ENCODE measurements around the gene B4GAT1. TPM values are rescaled to one million over a fixed set of nuclear protein-coding genes. Genes with fewer than 3 reads are reported as not detected.
"Not testable (repeated sequence)": the region's sequence is repeated elsewhere in the genome, so short reads cannot be mapped to it uniquely, and the experiment has no call there.

Gene B4GAT1
- total RNA-seq, 4 donors from 2014 or later, result 39.7 to 62.0 (median 47.6) TPM

GRCh38 chr11:66386171-66387069 lies 39.0 kb upstream of the B4GAT1 start:
- H3K4me1 ChIP-seq, result peaks cover 0 to 10% (median 0%) of the 10 kb centered on the region in 3 donors
- peak overlapping the region in 1 of 2 donors; percentile 28 for H3K4me3 ChIP-seq
- peaks cover 17% of the 10 kb centered on the region for H3K27me3 ChIP-seq
- H3K36me3 ChIP-seq, result no peaks in the 10 kb centered on the region
- WGBS, 2 donors (ENCODE audit: low coverage in 1 of 2), result 10 to 28% methylated on average over 6 to 10 of the region's 20 CpGs
- H3K27ac ChIP-seq, result peak overlapping the region in 1 of 4 donors; percentile 34
- ATAC-seq, result peak; percentile 89
- no peaks in the 10 kb centered on the region for H3K9me3 ChIP-seq
- TF ChIP-seq, protein P1, sequence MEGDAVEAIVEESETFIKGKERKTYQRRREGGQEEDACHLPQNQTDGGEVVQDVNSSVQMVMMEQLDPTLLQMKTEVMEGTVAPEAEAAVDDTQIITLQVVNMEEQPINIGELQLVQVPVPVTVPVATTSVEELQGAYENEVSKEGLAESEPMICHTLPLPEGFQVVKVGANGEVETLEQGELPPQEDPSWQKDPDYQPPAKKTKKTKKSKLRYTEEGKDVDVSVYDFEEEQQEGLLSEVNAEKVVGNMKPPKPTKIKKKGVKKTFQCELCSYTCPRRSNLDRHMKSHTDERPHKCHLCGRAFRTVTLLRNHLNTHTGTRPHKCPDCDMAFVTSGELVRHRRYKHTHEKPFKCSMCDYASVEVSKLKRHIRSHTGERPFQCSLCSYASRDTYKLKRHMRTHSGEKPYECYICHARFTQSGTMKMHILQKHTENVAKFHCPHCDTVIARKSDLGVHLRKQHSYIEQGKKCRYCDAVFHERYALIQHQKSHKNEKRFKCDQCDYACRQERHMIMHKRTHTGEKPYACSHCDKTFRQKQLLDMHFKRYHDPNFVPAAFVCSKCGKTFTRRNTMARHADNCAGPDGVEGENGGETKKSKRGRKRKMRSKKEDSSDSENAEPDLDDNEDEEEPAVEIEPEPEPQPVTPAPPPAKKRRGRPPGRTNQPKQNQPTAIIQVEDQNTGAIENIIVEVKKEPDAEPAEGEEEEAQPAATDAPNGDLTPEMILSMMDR (IDR thresholded peaks at IDR 0.05), result peak; percentile 75 to 95 (median 86)
- no peak for TF ChIP-seq POLR2A (IDR thresholded peaks at IDR 0.05)

- H3K9me3 ChIP-seq, H3K4me3 ChIP-seq, H3K27ac ChIP-seq, H3K36me3 ChIP-seq, ATAC-seq: not testable (repeated sequence)
- 80 to 85% methylated on average over 3 to 8 of the region's 13 CpGs for WGBS, 2 donors (ENCODE audit: low coverage in 1 of 2)
- Histone ChIP-seq H3K4me1 (peaks cover 0 to 10% (median 0%) of the 10 kb centered on the region in 3 donors), H3K27me3 (peaks cover 31% of the 10 kb centered on the region)
These were observed 36.9 kb upstream of the B4GAT1 start for GRCh38 chr11:66384316-66384715.

- H3K9me3 ChIP-seq, H3K4me3 ChIP-seq, H3K4me1 ChIP-seq: not testable (repeated sequence)
These were observed 32.8 kb upstream of the B4GAT1 start for GRCh38 chr11:66380264-66380663.

DNA sequence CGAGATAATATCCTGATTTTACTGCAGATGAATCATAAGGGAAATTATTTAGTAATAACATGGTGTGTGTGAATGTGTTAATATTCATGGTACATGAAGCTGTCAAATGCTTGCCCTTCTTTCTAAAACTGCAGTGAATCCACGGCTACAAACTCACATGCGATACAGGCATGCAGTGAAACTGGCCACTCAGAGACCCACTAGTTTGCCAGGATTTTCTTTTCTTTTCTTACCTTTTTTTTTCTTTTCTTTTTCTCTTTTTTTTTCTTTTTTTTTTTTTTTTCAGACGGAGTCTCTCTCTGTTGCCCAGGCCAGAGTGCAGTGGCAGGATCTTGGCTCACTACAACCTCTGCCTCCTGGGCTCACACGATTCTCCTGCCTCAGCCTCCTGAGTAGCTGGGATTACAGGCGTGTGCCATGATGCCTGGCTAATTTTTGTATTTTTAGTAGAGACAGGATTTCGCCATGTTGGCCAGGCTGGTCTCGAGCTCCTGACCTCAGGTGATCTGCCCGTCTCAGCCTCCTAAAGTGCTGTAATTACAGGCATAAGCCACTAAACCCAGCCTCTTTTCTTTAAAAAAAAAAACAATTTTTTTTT lies 26.4 kb upstream of the B4GAT1 start:
- Histone ChIP-seq H3K4me1 (peaks cover 0 to 32% (median 4%) of the 10 kb centered on the region in 3 donors), H3K27me3 (peaks cover 61% of the 10 kb centered on the region)
- ATAC-seq, H3K27ac ChIP-seq, H3K4me3 ChIP-seq, H3K36me3 ChIP-seq, H3K9me3 ChIP-seq: not testable (repeated sequence)
- 68 to 82% methylated on average over 4 to 6 of the region's 9 CpGs for WGBS, 2 donors (ENCODE audit: low coverage in 1 of 2)

More at GRCh38 chr11:66380264-66380663, 32.8 kb upstream of the B4GAT1 start:
- not testable (repeated sequence) for H3K27ac ChIP-seq, ATAC-seq, H3K36me3 ChIP-seq
- WGBS, 2 donors (ENCODE audit: low coverage in 1 of 2), result 20 to 28% methylated on average over 5 to 7 of the region's 7 CpGs
- H3K27me3 ChIP-seq, result peaks cover 61% of the 10 kb centered on the region

DNA sequence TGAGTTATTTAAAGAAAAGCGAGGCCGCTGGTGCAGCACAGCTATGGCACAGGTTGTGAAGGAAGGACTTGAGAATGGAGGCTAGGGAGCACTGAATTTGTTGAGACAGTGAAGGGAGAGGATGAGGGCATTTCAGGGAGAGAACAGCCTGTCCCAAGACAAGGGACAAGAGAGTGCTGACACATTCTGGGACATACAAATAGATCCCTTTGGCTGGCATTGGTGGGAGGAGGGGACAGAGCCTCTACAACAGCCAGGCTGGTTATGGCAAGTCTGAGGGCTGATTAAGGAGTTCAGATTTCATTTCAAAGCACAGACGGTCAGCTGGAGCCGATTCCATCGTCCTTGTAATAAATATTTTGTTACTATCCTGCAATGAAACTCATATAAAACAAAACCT lies 25.8 kb upstream of the B4GAT1 start:
- TF ChIP-seq POLR2AphosphoS5 (IDR thresholded peaks at IDR 0.05), result no peak
- TF ChIP-seq POLR2A (IDR thresholded peaks at IDR 0.05), result no peak
- TF ChIP-seq EP300 (IDR thresholded peaks at IDR 0.05), result no peak
- TF ChIP-seq, protein P1 (IDR thresholded peaks at IDR 0.05), result no peak
- Histone ChIP-seq H3K36me3 (no peaks in the 10 kb centered on the region), H3K27ac (no peak overlapping the region), H3K9me3 (no peaks in the 10 kb centered on the region), H3K4me1 (peaks cover 0 to 32% (median 4%) of the 10 kb centered on the region in 3 donors), H3K27me3 (peaks cover 59% of the 10 kb centered on the region), H3K4me3 (no peak overlapping the region)
- ATAC-seq, result no peak
- 44 to 54% methylated on average over 5 of the region's 5 CpGs for WGBS, 2 donors (ENCODE audit: low coverage in 1 of 2)

DNA sequence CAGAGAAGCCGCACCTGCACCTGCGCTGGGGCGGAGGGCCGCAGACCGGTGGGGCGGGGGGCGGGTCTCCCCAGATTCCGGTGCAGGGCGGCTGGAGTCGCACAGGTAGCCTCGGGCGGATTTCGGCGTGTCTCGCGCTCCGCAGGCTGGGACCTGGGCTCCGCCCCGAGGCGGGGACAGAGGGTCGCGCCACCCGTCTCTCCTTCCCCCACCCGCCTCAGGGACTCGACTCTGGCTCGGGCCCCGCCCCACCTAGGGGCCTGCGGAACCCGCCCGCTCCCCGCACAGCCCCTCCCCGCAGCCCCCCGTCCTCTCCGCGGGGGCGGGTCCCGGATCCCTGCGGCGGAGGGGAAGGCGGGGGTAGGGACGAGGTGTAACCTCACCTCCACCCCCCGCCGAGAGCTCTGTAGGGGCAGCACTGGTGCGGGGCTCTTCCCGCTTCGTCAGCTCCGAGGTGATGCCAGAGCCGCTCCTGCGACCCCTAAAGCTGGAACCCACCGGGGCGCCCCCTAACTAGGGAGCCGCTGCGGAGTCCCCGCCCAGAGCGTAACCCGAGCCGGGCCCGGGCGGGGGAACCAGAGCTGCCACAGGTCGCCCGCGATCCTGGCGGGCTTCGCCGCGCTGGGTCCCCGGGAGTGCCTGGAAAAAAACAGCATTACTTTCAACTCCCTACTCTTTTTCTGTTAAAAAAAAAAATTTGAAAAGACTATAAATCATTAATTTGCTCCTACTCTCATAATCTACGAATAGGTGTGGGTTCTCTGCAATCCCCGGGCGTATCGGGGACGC lies 24.4 kb upstream of the B4GAT1 start, which contains the start of gene SLC29A2:
Gene SLC29A2 (minus strand): TSS at position 134 of the 789 bp plus-strand sequence. CDS start 169 bp downstream, outside the sequence.
- H3K4me3 ChIP-seq, result peak within 1 kb of the TSS; percentile 77
- H3K9me3 ChIP-seq, result no peaks in the 10 kb centered on the region
- peak within 1 kb of the TSS in 3 of 4 donors; percentile 24 to 74 (median 49) for H3K27ac ChIP-seq
- peak; percentile 62 for ATAC-seq
- WGBS, 2 donors (ENCODE audit: low coverage in 1 of 2), result 0% methylated on average over 13 to 15 of the region's 72 CpGs
- no peak for TF ChIP-seq EP300 (IDR thresholded peaks at IDR 0.05)
- peak in 1 of 2 donors; percentile 3 for TF ChIP-seq POLR2A (IDR thresholded peaks at IDR 0.05)
- peaks cover 49% of the 10 kb centered on the region for H3K27me3 ChIP-seq
- peaks cover 0 to 32% (median 4%) of the 10 kb centered on the region in 3 donors for H3K4me1 ChIP-seq
- H3K36me3 ChIP-seq, result no peaks in the 10 kb centered on the region

All from gastroesophageal sphincter (tissue), 4 donors.